WTC11 (cell line): Measurements from ENCODE around the gene UBAC2. TPM values are rescaled to one million over a fixed set of nuclear protein-coding genes. Genes with fewer than 3 reads are reported as not detected.

Experiments
- ATAC-seq: fragments of 200-7000 bp; cut with Tn5 transposase; 2 replicates; pipeline ENCODE4 v1.10.0; 2021; ENCODE audit warnings: mild to moderate bottlenecking, moderate library complexity
- CTCF ChIA-PET: fragments of 300-600 bp; sonication (Branson Sonifier 250); formaldehyde crosslinking; loops from one replicate; lab custom pipeline; 2021; ENCODE audit warnings: antibody characterized with exemption; lab: Charles Lee
- POLR2A ChIA-PET: fragments of 350-600 bp; sonication (Branson Sonifier 250); formaldehyde crosslinking; loops from one replicate; lab custom pipeline; 2021; ENCODE audit warnings: antibody characterized with exemption; lab: Charles Lee
- DNase-seq: peaks from one replicate; pipeline ENCODE4 v3.0.0; 2021; ENCODE audit warnings: low spot score
- H3K27ac Mint-ChIP-seq: 2 replicates; pipeline ENCODE4 v1.8.0; 2021; ENCODE audit warnings: mixed read lengths
- H3K27me3 Mint-ChIP-seq: 2 replicates; pipeline ENCODE4 v1.8.0; 2021; ENCODE audit warnings: low read depth, mild to moderate bottlenecking, moderate library complexity, mixed read lengths
- H3K36me3 Mint-ChIP-seq: 2 replicates; pipeline ENCODE4 v1.8.0; 2021; ENCODE audit warnings: mixed read lengths
- H3K4me1 Mint-ChIP-seq: 2 replicates; pipeline ENCODE4 v1.8.0; 2022; ENCODE audit warnings: mixed read lengths
- H3K4me3 Mint-ChIP-seq: 2 replicates; pipeline ENCODE4 v1.8.0; 2021; ENCODE audit warnings: mild to moderate bottlenecking, moderate library complexity, mixed read lengths
- H3K9me3 Mint-ChIP-seq: 2 replicates; pipeline ENCODE4 v1.8.0; 2021; ENCODE audit warnings: mixed read lengths
- ARID4B ChIP-seq: sonication (generic); formaldehyde crosslinking; IDR thresholded peaks from 2 replicates; pipeline ENCODE4 v1.8.0; 2023; ENCODE audit warnings: missing genetic modification reagents, mild to moderate bottlenecking, borderline replicate concordance
- ATF1 ChIP-seq: sonication (generic); formaldehyde crosslinking; IDR thresholded peaks from 2 replicates; pipeline ENCODE4 v1.8.1; 2023; ENCODE audit warnings: mild to moderate bottlenecking, moderate library complexity, missing genetic modification reagents
- ATF6 ChIP-seq: sonication (generic); formaldehyde crosslinking; IDR thresholded peaks from 2 replicates; pipeline ENCODE4 v1.8.1; 2023; ENCODE audit warnings: mild to moderate bottlenecking, missing genetic modification reagents
- FOXK1 ChIP-seq: sonication (generic); formaldehyde crosslinking; IDR thresholded peaks from 2 replicates; pipeline ENCODE4 v1.8.0; 2022; ENCODE audit warnings: mild to moderate bottlenecking, moderate library complexity, missing genetic modification reagents
- GABPB1 ChIP-seq: sonication (generic); formaldehyde crosslinking; IDR thresholded peaks from 2 replicates; pipeline ENCODE4 v1.8.1; 2023; ENCODE audit warnings: mild to moderate bottlenecking, missing genetic modification reagents
- GTF2I ChIP-seq: fragments of 250-450 bp; sonication (Bioruptor Pico); conservative IDR thresholded peaks from 2 replicates; pipeline ENCODE4 v1.4.0; 2021; ENCODE audit warnings: mild to moderate bottlenecking
- HMGA2 ChIP-seq: fragments of 250-450 bp; sonication (Bioruptor Pico); IDR thresholded peaks from 2 replicates; pipeline ENCODE4 v1.4.0; 2021; ENCODE audit warnings: mild to moderate bottlenecking, moderate library complexity
- IRF1 ChIP-seq: sonication (generic); formaldehyde crosslinking; IDR thresholded peaks from 2 replicates; pipeline ENCODE4 v1.8.0; 2023; ENCODE audit warnings: missing genetic modification reagents
- JAZF1 ChIP-seq: fragments of 250-450 bp; sonication (Bioruptor Pico); IDR thresholded peaks from 2 replicates; pipeline ENCODE4 v1.9.0; 2021; ENCODE audit warnings: moderate library complexity, mild to moderate bottlenecking, inconsistent platforms
- MLX ChIP-seq: sonication (generic); formaldehyde crosslinking; IDR thresholded peaks from 2 replicates; pipeline ENCODE4 v1.8.1; 2023; ENCODE audit warnings: mild to moderate bottlenecking, missing genetic modification reagents, moderate library complexity
- OVOL2 ChIP-seq: fragments of 250-450 bp; sonication (Bioruptor Pico); IDR thresholded peaks from 2 replicates; pipeline ENCODE4 v1.9.0; 2021; ENCODE audit warnings: mild to moderate bottlenecking, borderline replicate concordance
- PRDM15 ChIP-seq: sonication (generic); formaldehyde crosslinking; IDR thresholded peaks from 2 replicates; pipeline ENCODE4 v1.8.0; 2022; ENCODE audit warnings: missing genetic modification reagents
- STAT6 ChIP-seq: sonication (generic); formaldehyde crosslinking; conservative IDR thresholded peaks from 2 replicates; pipeline ENCODE4 v1.8.1; 2023; ENCODE audit warnings: mild to moderate bottlenecking, low read depth, missing genetic modification reagents, moderate library complexity
- TCF7 ChIP-seq: sonication (generic); formaldehyde crosslinking; IDR thresholded peaks from 2 replicates; pipeline ENCODE4 v1.8.0; 2022; ENCODE audit warnings: mild to moderate bottlenecking, low read depth, missing genetic modification reagents, moderate library complexity
- TEAD4 ChIP-seq: sonication (generic); formaldehyde crosslinking; IDR thresholded peaks from 2 replicates; pipeline ENCODE4 v1.8.0; 2022; ENCODE audit warnings: mild to moderate bottlenecking, missing genetic modification reagents
- ZNF219 ChIP-seq: sonication (generic); formaldehyde crosslinking; IDR thresholded peaks from 2 replicates; pipeline ENCODE4 v1.8.0; 2023; ENCODE audit warnings: missing genetic modification reagents, mild to moderate bottlenecking, borderline replicate concordance
- ZNF317 ChIP-seq: sonication (generic); formaldehyde crosslinking; IDR thresholded peaks from 2 replicates; pipeline ENCODE4 v1.8.1; 2023; ENCODE audit warnings: low read depth, mild to moderate bottlenecking, moderate library complexity, missing genetic modification reagents, borderline replicate concordance
- total RNA-seq: library from RNA; stranded (reverse); gene quantifications from 3 replicates; pipeline ENCODE4 v1.2.3, GENCODE V29; 2021

UBAC2 gene
- total RNA-seq, 1 experiment from 2014 or later, result 64.7 TPM

- POLR2A ChIA-PET, result no interaction called here
- CTCF ChIA-PET, result interaction anchor here (0.9 to 2.9 kb wide), 3 partner anchors 18 to 29 kb away, joined by 3 to 11 read pairs (median 3); no protein-coding TSS in a partner anchor
- no peak for ATAC-seq
- Mint-ChIP-seq H3K4me3 (no peak overlapping the region), H3K4me1 (peaks cover 17% of the 10 kb centered on the region), H3K27ac (no peak overlapping the region), H3K36me3 (no peaks in the 10 kb centered on the region), H3K27me3 (no peaks in the 10 kb centered on the region; the same call in 1 of the 2 replicates), H3K9me3 (peaks cover 7% of the 10 kb centered on the region)
- no peak for DNase-seq
- no peak for TF ChIP-seq ZNF219
- TF ChIP-seq TCF7, result no peak
- no peak for TF ChIP-seq ZNF317 (CRISPR knock-in tag)
- TF ChIP-seq OVOL2 (CRISPR knock-in tag), result no peak
- TF ChIP-seq FOXK1, result no peak
- no peak for TF ChIP-seq GABPB1
- TF ChIP-seq ATF1 (CRISPR knock-in tag), result no peak
- TF ChIP-seq MLX, result no peak
- TF ChIP-seq JAZF1 (CRISPR knock-in tag), result no peak
- no peak for TF ChIP-seq HMGA2 (CRISPR knock-in tag)
These were observed 215.2 kb downstream of the UBAC2 start for GRCh38 chr13:99415851-99416331.

GRCh38 chr13:99416411-99417121 is 215.9 kb downstream of the UBAC2 start:
- ChIA-PET CTCF (interaction anchor here (0.6 to 2.9 kb wide), 6 partner anchors 9 to 30 kb away, joined by 3 to 11 read pairs (median 4); no protein-coding TSS in a partner anchor), POLR2A (no interaction called here)
- DNase-seq (no peak), ATAC-seq (peak; percentile 43)
- no peak overlapping the region for H3K27ac Mint-ChIP-seq
- H3K4me1 Mint-ChIP-seq, result peaks cover 14% of the 10 kb centered on the region
- no peak overlapping the region for H3K4me3 Mint-ChIP-seq
- peaks cover 7% of the 10 kb centered on the region for H3K9me3 Mint-ChIP-seq
- H3K27me3 Mint-ChIP-seq, result no peaks in the 10 kb centered on the region; the same call in 1 of the 2 replicates
- no peaks in the 10 kb centered on the region for H3K36me3 Mint-ChIP-seq
- TF ChIP-seq TCF7 (no peak), ATF1 (CRISPR knock-in tag) (no peak), ARID4B (no peak), ATF6 (CRISPR knock-in tag) (no peak), GTF2I (CRISPR knock-in tag) (no peak), PRDM15 (CRISPR knock-in tag) (no peak), TEAD4 (no peak), STAT6 (CRISPR knock-in tag) (no peak), HMGA2 (CRISPR knock-in tag) (no peak), IRF1 (CRISPR knock-in tag) (no peak)
- TF ChIP-seq, all 79 proteins: peak for 0
